Fibroblast of the aortic adventitia (primary cell): ENCODE measurements around the gene TRPV6. TPM values are rescaled to one million over a fixed set of nuclear protein-coding genes. Genes with fewer than 3 reads are reported as not detected.

Source experiments
- DNase-seq: peaks from one replicate; pipeline ENCODE4 v3.0.0-alpha.2; 2010; ENCODE audit warnings: low read depth
- H3K4me3 ChIP-seq: 2 replicates; pipeline ENCODE4 v1.5.1; 2011; ENCODE audit warnings: low read depth, mild to moderate bottlenecking, control low read depth, low read length, moderate library complexity
- CTCF ChIP-seq: IDR thresholded peaks from 2 replicates; pipeline ENCODE4 v1.5.1; 2011; ENCODE audit warnings: mild to moderate bottlenecking, low read length, control low read depth, inconsistent platforms; ENCODE audit not compliant: insufficient read depth
- total RNA-seq: library from RNA; depleted of rRNA; stranded (reverse); fragments of >200 nt; gene quantifications from 2 replicates; pipeline ENCODE4 v1.2.3, GENCODE V29; 2012; ENCODE audit warnings: low replicate concordance

The TRPV6 gene
- total RNA-seq, 1 donor = not detected

- H3K4me3 ChIP-seq = no peak overlapping the region
- no peak for DNase-seq
- TF ChIP-seq CTCF = no peak
Observed at GRCh38 chr7:142870566-142871259, 14.8 kb downstream of the TRPV6 start.

GRCh38 chr7:142870147-142870559, 15.4 kb downstream of the TRPV6 start:
- DNase-seq = no peak
- TF ChIP-seq CTCF = no peak
- no peak overlapping the region for H3K4me3 ChIP-seq

GRCh38 chr7:142869434-142869833, 16.1 kb downstream of the TRPV6 start:
- TF ChIP-seq CTCF = no peak
- H3K4me3 ChIP-seq = no peak overlapping the region
- DNase-seq = no peak

- H3K4me3 ChIP-seq = no peak overlapping the region
- DNase-seq = no peak
- TF ChIP-seq CTCF = no peak
Observed at GRCh38 chr7:142868986-142869415, 16.5 kb downstream of the TRPV6 start.

GRCh38 chr7:142868188-142868985, 17.2 kb downstream of the TRPV6 start:
- no peak overlapping the region for H3K4me3 ChIP-seq
- no peak for TF ChIP-seq CTCF

GRCh38 chr7:142867398-142868187, 18.0 kb downstream of the TRPV6 start:
- no peak for TF ChIP-seq CTCF
- DNase-seq = no peak
- H3K4me3 ChIP-seq = no peak overlapping the region

More at GRCh38 chr7:142868188-142868985, 17.2 kb downstream of the TRPV6 start:
- no peak for DNase-seq
